EH (cell line): Measurements from ENCODE around the gene ACSS2.

Experiments
- DNase-seq: peaks from one replicate; pipeline ENCODE4 v3.0.0-alpha.2; 2015; ENCODE audit warnings: low read depth

Gene ACSS2

DNA sequence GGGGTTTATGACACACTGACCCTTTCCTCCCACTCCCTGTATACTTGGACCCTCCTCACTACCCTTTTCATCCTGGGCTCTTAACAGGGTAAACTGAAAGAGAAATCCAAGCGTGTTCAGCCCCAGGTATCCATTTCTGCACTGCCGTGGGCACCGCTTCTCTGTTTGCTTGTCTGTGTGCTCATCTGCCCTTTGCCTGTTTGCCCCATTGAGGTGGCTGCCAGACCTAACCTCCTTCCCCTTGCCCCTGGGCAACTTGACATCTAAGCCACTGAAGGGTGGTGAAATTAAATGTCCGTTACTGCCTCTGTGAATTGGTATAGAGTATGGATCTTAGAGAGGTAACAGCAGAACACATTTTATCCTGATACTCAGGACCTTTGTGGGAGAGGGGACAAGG is 38.7 kb downstream of the ACSS2 start:
- no peak for DNase-seq

DNA sequence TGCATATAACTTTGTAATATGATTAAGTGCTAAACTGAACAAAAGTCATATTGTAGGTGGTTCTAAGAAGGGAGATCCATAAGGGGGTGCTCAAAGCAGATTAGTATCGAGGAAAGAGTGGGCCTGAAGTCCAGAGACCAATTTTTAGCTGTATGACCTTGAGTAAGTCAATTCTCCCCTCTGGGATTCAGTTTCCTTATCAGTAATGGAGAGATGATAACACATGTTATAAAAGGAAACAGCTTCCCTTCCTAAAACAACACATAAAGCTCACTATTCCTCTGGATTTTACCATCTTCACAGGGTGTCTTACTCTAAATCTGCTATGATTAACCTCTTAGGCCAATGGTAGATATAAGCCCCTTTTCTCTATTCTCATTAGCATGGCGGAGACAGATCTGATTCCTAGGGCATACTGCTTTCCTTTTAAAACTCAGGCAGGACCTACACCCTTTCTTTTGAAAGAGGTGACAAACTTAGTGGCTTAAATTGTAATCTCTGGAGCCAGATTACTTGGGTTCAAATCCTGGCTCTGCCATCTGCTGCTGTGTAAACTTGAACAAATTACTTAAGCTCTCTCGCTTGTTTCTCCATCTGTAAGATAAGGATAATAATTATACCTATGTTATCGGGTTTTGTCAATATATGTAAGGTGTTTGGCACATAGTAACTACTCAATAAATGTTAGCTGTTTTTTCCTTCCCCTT is 39.5 kb downstream of the ACSS2 start:
- DNase-seq = no peak

DNA sequence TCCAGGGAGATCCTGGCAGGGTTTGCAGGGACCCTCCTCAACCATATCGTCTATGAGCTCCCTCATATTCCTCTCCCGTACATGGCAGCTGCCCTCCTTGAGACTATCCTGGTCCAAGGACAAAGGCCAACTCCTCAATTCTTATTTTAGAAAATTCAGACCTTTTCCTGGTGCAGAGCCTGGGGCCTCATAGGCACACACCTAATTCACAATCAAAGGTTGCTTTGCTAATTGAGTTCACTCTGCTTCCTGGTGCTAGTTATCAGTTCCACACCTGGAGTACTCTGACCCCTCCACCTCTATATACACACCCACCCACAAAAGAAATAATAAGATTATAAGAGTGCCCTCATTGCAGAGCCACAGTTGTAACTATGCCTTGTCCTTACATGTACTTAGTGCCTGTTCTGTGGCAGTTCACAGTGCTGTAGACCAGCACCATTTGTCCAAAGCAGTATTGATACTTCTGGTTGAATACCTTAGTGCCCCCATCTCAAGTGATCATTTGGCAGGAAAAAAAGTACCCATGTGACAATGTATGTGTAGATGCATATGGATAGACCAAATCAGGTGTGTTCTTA is 40.5 kb downstream of the ACSS2 start:
- no peak for DNase-seq

DNA sequence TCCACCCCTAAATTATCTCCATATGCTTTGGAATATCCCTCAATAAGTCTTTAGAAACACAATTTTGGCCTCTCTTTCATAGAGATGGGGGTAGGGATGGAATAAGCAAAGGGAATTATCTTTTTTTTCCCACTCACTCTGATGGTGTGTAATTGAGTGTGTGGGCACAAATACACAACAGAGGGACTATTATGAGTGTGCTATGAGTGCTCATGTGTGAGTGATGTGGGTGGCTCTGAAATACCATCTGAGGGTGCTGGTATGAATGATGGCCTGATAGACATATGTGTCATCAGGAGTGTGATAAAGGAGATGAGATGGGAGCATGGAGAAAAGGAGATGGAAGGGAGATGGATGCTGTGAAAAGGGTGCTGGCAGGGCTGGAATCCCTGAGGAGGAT is 43.6 kb downstream of the ACSS2 start:
- no peak for DNase-seq

DNA sequence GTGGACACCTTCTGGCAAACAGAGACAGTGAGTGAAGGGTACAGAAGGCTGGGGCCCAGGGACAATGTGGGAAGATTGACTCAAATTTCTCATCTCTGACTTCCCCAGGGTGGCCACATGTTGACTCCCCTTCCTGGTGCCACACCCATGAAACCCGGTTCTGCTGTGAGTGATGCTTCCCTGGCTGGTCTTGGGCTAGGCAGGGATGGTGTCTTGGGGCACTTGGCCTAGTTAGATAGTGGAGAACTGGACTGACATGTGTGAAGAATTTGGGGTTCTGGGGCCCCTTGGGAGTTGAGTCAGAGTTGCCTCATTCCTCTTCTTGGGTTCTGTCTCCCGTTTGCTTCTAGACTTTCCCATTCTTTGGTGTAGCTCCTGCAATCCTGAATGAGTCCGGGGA is 45.0 kb downstream of the ACSS2 start:
- no peak for DNase-seq

DNA sequence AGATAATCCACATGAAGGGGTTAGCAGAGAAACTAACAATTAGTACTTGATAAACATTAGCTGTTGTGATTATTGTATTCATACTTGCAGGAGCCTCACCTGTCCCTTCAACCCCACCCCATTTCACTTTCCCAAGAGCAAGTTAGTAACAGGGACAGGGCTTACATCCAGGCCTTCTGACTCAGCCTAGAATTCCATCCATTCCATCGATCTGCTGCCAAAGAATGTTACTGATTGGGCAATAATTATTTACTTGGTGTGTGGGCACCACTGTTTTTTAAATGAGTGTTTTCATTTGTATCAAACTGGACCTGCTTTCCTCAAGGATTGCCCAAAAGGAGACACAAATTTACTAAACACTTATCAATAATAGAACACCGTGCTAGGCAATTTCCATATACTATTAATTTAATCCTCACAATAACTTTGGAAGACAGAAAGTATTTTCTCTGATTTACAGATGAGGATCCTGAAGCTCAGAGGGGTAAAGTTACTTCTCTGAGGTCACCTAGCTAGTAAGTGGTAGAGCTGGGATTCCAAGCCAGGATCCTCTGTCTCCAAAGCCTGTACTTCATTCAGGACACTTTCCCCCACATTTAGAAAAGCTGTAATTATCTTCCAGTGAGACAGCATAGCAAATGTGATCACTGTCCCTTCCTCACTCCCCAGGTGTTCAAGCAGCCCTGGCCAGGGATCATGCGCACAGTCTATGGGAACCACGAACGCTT is 46.4 kb downstream of the ACSS2 start:
- DNase-seq = peak; percentile 86

DNA sequence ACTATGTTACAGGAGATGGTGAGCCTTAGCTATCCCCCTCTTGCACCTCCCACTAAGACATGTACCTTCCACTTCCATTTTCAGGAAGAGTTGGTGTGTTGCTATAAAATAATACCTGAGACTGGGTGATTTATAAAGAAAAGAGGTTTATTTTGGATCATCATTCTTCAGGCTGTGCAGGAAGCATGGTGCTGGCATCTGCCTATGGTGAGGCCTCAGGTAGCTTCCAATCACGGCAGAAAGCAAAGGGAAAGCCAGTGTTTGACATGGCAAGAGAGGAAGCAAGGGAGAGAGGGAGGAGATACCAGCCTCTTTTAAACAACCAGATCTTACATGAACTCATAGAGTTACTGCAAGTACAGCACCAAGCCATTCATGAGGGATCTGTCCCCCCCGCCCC is 47.0 kb downstream of the ACSS2 start:
- no peak for DNase-seq

DNA sequence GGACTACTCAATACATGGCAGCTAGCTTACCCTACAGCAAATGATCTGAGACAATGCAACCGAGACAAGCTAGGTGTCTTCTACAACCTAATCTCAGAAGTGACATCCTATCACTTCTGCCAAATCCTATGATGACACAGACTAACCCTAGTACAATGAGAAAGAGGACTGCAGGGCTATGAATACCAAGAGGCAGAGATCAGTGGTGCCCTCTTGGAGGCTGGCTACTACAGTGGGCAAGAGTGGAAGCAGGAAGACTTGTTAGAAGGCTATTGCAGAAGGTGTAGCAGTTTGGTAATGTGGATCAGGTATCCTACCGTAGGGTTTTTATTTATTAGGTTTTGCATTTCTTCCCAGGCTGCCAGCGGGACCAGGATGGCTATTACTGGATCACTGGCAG is 48.9 kb downstream of the ACSS2 start:
- no peak for DNase-seq

DNA sequence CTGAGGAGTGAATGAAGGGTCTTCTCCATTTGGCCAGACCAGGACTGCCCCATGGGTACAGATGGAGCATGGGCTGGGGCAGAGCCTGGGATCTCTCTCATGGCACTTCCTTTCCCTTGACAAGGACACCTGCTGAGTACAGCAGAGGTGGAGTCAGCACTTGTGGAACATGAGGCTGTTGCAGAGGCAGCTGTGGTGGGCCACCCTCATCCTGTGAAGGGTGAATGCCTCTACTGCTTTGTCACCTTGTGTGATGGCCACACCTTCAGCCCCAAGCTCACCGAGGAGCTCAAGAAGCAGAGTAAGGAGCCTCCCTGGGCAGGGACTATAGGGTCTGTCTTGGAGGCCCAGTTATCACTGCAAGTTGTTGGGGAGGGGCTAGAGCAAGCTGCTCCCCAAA is 49.6 kb downstream of the ACSS2 start:
- no peak for DNase-seq

DNA sequence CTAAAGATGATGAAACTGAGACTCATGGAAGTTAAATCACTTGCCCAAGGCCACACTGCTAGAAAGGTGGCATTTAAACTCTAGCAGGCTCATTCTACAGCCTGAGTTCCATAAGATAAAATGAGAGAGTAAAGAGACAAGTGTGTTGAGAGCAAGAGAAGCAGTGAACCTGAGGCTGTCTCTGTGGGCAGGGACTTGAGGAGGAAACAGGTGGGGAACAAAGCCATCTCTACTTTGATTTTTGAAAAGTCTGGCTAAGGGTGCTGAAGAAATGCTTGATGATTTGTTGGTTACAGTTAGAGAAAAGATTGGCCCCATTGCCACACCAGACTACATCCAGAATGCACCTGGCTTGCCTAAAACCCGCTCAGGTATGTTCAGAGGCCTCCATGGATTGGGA is 50.2 kb downstream of the ACSS2 start:
- no peak for DNase-seq

DNA sequence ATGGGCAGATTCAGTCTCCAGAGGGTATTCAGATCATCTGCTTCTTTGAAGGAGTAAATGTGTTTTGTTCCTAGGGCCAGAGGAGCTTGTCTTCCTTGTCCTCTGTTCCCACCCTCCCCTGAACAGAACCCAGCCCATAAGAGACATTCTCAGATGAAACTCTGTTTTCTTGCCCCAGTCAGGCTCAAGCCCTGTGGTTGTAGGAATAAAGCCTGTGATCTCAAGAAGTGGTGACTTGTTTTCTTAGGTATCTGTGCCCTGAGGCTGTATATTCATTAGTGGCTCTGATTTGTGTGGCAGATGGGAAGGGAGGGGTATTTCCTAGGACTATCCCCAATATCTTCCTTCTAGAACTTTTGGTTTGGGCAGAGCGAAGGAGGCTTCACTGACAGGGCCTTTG is 51.3 kb downstream of the ACSS2 start:
- DNase-seq = peak; percentile 80

DNA sequence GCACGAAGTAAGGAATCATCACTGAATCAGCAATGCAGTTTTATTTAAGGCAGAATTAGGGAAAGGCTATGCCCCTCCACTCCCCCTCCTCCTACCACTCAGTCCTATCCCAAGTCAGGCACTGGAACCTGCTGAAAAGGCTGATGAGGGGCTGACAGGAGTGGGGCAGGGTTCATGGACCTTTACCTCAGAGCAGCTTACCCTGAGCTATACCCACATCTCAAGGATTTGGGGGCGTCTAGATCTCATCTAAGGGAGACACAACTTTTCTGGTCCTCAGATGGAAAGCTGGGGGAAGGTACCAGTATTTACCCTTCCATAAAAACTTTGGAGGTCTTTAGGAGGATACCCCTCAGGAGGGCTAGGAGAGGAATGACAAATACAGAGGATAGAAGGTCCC is 52.0 kb downstream of the ACSS2 start:
- no peak for DNase-seq

DNA sequence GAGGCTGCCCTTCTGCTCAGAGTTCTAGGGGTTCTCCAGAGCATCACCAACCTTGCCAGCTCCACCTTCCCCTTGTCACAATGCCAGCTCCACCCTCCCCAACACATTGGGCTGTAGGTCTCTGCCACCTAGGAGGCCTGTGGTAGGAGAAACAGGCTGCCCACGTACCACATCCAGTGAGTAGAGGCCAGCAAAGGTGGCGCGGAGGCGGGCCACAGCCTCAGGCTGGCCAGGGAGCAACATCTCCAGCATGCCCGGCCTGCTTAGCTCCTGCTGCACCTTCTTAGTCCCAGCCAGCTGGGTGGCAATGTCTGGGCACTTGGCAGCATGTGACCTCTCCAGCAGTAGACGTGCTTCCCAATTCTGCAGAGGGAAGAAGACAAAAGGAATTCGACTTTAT is 55.4 kb downstream of the ACSS2 start:
- DNase-seq = no peak

DNA sequence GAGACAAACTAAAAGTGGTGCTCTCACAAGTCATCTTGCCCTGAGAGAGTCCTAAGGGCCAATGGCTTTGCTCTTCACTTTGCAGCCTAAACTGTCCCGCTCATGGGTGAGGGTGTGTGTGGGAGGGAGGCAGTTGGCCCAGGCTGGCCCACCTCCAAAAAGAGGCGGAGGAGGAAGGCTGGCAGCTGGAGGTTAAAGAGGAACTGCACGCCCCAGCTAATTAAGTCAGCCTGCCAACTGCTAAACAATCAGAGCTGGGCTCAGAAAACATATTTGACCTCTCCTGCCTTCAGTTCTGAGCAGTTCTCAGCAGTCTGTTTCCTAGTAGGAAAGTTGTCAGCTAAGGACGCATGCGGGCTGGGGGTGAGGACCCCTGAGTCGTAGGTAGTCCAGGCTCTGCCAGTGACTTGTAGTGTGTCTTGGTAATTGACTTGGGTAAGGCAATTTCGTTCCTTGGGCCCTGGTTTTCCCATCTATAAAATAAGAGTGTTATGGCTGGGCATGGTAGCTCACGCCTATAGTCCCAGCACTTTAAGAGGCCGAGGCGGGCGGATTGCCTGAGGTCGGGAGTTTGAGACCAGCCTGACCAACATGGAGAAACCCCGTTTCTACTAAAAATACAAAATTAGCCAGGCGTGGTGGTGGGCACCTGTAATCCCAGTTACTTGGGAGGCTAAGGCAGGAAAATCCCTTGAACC is 62.2 kb downstream of the ACSS2 start:
- no peak for DNase-seq

DNA sequence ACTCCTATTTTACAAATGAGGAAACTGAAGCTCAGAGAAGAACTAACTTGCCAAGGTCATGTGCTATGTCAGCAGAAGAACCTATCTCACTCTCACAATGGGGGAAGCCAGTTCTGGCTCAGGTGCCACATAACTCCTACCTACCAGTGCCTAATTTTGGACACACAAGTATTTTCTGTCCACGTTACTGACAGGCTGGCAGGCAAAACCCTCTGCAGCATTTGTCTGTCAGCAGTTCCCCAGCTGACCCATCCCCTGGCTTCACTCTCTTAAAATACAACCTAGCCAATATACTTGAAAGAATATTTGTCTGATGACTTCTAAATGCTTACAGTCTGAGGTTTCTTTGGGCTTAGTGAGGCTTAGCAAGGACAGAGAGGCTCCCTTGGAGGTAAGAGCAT is 63.7 kb downstream of the ACSS2 start:
- DNase-seq = no peak

DNA sequence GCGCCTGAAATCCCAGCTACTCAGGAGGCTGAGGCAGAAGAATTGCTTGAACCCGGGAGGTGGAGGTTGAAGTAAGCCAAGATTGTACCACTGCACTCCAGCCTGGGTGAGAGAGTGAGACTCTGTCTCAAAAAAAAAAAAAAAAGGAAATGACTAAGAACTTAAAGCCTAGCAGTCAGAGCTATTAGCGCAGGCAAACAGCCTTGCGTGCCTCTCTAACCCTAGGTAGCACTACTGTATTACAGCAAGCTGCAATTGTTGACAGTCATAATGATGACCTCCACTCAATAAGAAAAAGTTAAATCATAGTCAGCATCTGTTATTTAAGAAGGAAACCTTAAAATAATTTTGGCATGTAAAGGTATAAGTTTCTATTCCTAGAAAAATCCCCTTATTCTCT is 64.8 kb downstream of the ACSS2 start:
- no peak for DNase-seq

DNA sequence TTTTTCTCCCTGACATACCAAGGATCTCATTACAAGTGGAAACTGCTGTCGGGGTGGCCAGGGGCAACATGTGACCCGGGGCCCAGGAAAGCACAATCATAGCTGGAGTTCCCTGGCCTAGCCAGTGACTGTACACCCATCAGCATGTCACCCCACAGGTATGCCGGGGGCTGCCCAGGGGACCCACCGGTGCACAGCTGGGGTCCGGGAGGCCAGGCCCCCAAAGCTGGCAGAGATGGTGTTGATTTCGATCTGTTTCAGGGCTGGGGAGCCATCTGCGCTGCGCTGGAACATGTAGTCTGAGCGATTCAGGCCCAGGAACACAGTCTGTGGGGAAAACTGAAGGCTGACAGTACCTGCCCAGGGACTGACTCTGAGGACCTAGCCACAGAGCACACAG is 65.9 kb downstream of the ACSS2 start:
- no peak for DNase-seq

DNA sequence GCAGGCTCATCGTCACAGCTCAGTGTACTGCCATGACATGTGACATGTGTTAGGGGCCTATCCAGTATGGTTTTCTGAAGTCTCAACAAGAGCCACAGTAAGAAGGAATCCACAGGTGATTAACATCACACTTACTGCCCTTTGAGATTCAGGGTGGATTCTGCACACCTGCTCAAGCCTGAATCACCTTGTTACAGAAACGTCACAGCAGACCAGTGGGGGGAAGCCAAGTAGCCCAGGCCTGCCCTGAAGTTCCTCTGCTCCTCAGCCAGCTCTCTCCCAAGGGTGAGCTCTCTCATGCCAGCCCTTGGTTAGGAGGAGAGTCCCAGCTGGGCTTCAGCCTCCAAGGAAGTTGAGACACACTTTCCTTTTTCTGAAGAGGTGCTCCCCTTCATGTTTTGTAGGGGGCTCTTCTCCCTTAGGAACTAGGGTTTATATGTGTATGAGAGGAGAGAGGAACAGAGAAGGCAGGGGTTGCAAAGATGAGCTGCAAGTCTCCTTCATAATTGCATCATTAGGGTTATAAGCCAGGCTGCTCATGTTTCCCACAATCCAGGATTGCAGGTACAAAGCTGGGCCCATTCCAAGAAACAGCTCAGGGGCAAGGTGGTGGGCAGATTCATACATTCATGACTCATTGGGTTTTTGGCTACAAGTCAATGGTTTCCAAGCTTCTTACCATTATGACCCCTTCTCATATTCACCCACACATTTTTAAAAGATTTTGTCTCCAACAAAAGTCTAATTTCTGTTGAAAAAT is 67.6 kb downstream of the ACSS2 start:
- DNase-seq = no peak

DNA sequence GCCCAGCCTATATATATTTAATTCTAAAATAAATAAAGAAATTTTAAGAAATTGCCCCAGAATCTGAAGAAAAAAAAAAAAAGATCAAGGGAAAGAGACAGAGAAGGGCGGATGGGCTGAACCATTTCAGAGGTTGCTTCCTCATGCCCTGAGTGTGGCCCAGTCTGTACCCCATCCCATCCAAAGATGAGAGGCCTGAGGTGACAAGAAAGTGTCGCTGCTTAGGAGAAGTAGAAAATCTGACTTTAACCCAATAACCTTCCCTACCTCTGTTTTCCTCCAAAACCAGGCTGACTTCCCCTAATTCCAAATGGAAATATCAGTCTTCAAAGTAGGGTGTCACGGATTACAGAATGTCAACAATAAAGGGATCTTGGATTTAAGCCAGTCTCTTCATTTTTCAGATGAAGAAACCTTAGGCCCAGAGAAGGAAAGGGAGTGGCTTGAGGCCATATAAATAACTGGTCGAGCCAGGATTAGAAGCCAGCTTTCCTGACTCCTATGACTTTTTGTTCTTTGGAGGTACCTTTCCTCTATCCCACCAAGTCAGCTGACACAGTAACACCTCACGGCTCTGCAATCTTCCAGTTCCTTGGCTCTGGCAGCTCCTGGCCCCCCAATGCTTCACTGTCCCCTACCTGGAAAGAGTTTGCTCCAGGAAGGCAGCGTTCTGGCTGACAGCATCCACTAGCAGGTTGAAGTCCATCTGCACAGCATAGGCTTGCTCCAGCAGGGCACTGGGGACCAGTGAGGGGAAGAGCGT is 69.1 kb downstream of the ACSS2 start:
- no peak for DNase-seq

DNA sequence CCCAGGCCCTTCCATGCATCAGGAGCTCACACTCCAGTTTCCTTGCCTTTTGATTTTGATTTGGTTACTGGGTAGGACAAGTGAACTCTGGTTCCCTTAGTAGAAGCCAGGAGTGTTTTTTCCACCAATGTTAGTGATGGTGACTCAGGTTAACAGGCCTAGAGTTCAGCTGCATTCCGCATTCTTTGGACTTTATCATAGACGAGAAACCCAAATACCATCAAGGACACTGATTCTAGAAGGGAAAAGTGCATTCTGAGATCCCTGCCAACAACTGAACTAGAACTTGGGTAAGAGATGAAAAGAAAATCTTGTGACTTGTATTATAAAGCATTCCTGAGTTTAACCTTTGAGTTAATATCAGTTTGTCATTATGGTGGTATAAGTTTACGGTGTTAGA is 70.2 kb downstream of the ACSS2 start:
- DNase-seq = peak; percentile 25

DNA sequence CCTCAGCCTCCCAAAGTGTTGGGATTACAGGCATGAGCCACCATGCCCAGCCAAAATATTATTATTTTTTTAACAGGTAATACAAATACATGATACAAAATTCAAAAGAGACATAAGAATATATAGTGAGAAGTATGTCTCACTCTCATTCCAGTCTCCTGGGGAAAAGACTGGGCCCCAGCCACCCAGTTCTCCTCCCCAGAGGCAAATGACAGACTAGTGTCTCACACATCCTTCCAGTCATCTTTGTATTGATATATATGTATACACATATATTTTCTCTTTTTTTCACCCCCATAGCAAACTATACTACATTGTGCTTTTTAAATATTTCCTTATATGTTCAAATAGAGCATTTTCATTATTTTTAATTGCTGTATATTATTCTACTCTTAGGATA is 70.9 kb downstream of the ACSS2 start:
- no peak for DNase-seq

DNA sequence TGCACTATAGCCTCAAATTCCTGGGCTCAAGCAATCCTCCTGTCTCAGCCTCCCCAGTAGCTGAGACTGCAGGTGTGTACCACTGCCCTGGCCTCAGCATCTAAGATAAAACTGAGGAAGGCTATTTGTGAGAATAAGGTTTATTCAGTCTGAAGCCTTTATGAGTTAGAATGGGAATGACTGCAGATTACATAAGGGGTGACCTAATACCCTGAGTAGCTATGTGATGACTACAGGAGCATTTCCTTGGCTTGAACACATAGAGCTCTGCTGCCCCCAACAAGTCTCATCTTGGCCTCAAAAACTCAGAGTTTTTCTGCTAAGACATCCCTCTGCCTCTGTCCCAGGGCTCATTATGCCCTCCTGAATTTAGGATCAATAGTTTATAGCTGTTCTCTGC is 71.6 kb downstream of the ACSS2 start:
- DNase-seq = peak; percentile 85
